ENCODE data around the gene CDH16. TPM values are rescaled to one million over a fixed set of nuclear protein-coding genes. Genes with fewer than 3 reads are reported as not detected.

The CDH16 gene
- total and polyA plus RNA-seq, 8 donors, result 0.32 to 68.1 (median 47.5) TPM; not detected in 1

- intact Hi-C loops (cut with DNase I), result no loop called here
- H3K36me3 ChIP-seq, result peaks cover 0 to 6% of the 10 kb centered on the region in 2 donors
- DNase-seq (peak in 1 of 4 donors; percentile 66), ATAC-seq (no peak)
- H3K27me3 ChIP-seq, result peaks cover 9 to 52% of the 10 kb centered on the region in 2 donors
- TF ChIP-seq, protein P1, sequence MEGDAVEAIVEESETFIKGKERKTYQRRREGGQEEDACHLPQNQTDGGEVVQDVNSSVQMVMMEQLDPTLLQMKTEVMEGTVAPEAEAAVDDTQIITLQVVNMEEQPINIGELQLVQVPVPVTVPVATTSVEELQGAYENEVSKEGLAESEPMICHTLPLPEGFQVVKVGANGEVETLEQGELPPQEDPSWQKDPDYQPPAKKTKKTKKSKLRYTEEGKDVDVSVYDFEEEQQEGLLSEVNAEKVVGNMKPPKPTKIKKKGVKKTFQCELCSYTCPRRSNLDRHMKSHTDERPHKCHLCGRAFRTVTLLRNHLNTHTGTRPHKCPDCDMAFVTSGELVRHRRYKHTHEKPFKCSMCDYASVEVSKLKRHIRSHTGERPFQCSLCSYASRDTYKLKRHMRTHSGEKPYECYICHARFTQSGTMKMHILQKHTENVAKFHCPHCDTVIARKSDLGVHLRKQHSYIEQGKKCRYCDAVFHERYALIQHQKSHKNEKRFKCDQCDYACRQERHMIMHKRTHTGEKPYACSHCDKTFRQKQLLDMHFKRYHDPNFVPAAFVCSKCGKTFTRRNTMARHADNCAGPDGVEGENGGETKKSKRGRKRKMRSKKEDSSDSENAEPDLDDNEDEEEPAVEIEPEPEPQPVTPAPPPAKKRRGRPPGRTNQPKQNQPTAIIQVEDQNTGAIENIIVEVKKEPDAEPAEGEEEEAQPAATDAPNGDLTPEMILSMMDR (IDR thresholded peaks at IDR 0.05), result no peak
- H3K4me1 ChIP-seq, result peaks cover 5 to 22% of the 10 kb centered on the region in 2 donors
- no peaks in the 10 kb centered on the region for H3K9me3 ChIP-seq
- H3K4me3 ChIP-seq, result peak overlapping the region in 1 of 2 donors; percentile 46
- H3K27ac ChIP-seq, result no peak overlapping the region
Observed at GRCh38 chr16:66948837-66949225, 30.1 kb upstream of the CDH16 start.

- TF ChIP-seq, protein P1 (IDR thresholded peaks at IDR 0.05), result no peak
- H3K36me3 ChIP-seq, result peaks cover 0 to 11% of the 10 kb centered on the region in 2 donors
- intact Hi-C loops (cut with DNase I), result no loop called here
- peaks cover 5 to 22% of the 10 kb centered on the region in 2 donors for H3K4me1 ChIP-seq
- DNase-seq (peak in 1 of 4 donors; percentile 82), ATAC-seq (peak; percentile 36)
- peaks cover 9 to 52% of the 10 kb centered on the region in 2 donors for H3K27me3 ChIP-seq
- H3K4me3 ChIP-seq, result peak overlapping the region; percentile 29 to 46
- no peak overlapping the region for H3K27ac ChIP-seq
- no peaks in the 10 kb centered on the region for H3K9me3 ChIP-seq
Observed at GRCh38 chr16:66948134-66948836, 29.6 kb upstream of the CDH16 start.

- intact Hi-C loops (cut with DNase I), result no loop called here
- peak; percentile 90 for ATAC-seq
Observed at GRCh38 chr16:66947302-66948065, 28.8 kb upstream of the CDH16 start.

DNA sequence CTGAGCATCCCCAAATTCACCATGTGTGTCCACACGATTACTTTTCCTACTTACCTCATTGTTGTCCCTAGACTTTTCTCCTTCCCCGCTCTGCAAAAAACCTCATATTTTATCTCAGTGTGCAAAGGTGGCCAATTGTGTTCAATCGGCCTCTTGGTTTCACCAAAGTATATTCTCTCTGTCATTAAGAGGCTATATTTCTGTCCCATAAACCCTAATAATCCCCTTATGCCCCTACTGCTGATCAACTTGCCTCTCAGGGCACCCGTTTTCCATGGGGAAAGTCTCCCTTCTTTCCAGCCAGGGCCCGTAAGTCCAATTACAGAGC, 28.3 kb upstream of the CDH16 start:
- DNase-seq (no peak), ATAC-seq (no peak)
- Histone ChIP-seq H3K4me1 (peaks cover 5 to 22% of the 10 kb centered on the region in 2 donors), H3K36me3 (peaks cover 0 to 25% of the 10 kb centered on the region in 2 donors), H3K27ac (no peak overlapping the region), H3K9me3 (no peaks in the 10 kb centered on the region), H3K27me3 (peaks cover 9 to 43% of the 10 kb centered on the region in 2 donors), H3K4me3 (no peak overlapping the region)
- intact Hi-C loops (cut with DNase I), result no loop called here
- TF ChIP-seq, protein P1 (IDR thresholded peaks at IDR 0.05), result no peak

More at GRCh38 chr16:66947302-66948065, 28.8 kb upstream of the CDH16 start:
- Histone ChIP-seq H3K27ac (no peak overlapping the region), H3K27me3 (peaks cover 9 to 49% of the 10 kb centered on the region in 2 donors), H3K36me3 (peaks cover 0 to 19% of the 10 kb centered on the region in 2 donors), H3K4me3 (peak overlapping the region; percentile 29 to 46), H3K9me3 (no peaks in the 10 kb centered on the region), H3K4me1 (peaks cover 5 to 22% of the 10 kb centered on the region in 2 donors)
- TF ChIP-seq, protein P1 (IDR thresholded peaks at IDR 0.05), result peak; percentile 92 to 95
- DNase-seq, result peak; percentile 68 to 86 (median 75)

DNA sequence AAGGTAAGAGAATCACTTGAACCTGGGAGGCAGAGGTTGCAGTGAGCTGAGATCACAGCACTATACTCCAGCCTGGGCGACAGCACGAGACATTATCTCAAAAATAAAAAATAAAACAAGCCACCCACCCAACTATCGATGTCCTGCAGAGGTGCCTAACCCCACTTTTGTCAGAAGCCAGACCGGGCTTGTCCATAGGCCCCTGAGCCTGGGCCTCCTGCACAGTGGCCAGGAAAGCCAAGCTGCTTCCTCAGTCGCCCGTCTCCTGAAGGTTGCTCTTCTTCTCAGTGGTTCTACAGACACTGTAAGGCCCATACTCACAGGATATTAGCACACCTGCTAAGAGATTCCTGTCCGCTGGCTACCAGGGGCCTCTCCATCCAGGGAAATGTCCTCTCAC, 27.9 kb upstream of the CDH16 start:
- H3K4me3 ChIP-seq, result no peak overlapping the region
- no peak overlapping the region for H3K27ac ChIP-seq
- DNase-seq (peak in 1 of 4 donors; percentile 23), ATAC-seq (no peak)
- intact Hi-C loops (cut with DNase I), result no loop called here
- peaks cover 0 to 29% of the 10 kb centered on the region in 2 donors for H3K36me3 ChIP-seq
- peaks cover 5 to 22% of the 10 kb centered on the region in 2 donors for H3K4me1 ChIP-seq
- TF ChIP-seq, protein P1 (IDR thresholded peaks at IDR 0.05), result no peak
- H3K9me3 ChIP-seq, result no peaks in the 10 kb centered on the region
- H3K27me3 ChIP-seq, result peaks cover 9 to 39% of the 10 kb centered on the region in 2 donors

All from left lung (tissue), 10 donors.